ENCODE data around the gene PSME4. TPM values are rescaled to one million over a fixed set of nuclear protein-coding genes. Genes with fewer than 3 reads are reported as not detected.

Gene PSME4
- total and polyA plus RNA-seq, 10 of the 15 experiments (the other 5 are each of a cell fraction or from before 2014, with no cell fraction given), result 11.1 to 56.2 (median 32.1) TPM

DNA sequence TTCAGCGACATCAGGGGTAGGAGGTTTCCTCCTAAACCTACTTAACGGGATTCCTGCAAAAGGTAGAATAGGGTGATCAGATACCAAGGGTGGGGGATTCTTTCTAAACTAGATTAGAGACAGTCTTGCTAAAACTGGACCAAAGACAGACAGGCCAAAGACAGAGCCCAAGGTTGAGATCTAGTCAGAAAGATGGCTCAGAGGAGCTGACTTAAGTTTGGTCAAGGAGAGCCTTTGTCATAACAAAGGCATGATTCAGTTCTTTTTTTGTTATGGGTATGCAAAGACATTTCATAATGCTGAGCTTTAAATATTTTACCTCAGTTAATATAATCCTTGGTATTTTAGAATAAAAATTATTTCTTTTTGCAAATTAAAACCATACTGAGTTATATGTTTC, 93.2 kb downstream of the PSME4 start (continued):
- TF ChIP-seq MEF2A (IDR thresholded peaks at IDR 0.05; ENCODE audit: insufficient read depth, low read depth, low read length), result no peak
- TF ChIP-seq GABPA (IDR thresholded peaks at IDR 0.05; ENCODE audit: low read depth), result no peak
- TF ChIP-seq TCF12 (IDR thresholded peaks at IDR 0.05; ENCODE audit: low read depth, low read length), result no peak

DNA sequence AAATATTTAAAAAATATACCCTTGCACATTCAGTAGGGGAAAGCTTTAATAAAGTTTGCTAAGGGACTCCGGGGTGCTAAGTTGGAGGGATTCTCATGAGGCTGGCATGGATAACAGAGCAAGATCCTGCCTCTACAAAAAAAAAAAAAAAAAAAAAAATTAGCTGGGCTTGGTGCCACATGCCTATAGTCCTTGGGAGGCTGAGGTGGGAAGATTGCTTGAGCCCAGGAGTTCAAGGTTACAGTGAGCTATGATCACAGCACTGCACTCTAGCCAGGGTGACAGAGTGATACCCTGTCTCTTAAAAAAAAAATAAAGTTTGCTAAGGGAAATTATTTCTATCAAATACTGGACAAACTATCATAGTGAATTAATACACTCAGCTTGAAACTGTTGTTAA, 93.7 kb downstream of the PSME4 start:
- TF ChIP-seq SUZ12 (IDR thresholded peaks at IDR 0.05; ENCODE audit: unreplicated experiment), result no peak
- TF ChIP-seq JUNB (IDR thresholded peaks at IDR 0.05), result no peak
- no peak for TF ChIP-seq ZNF207 (IDR thresholded peaks at IDR 0.05; ENCODE audit: borderline replicate concordance)
- TF ChIP-seq KAT2A (conservative IDR thresholded peaks at IDR 0.05; ENCODE audit: control insufficient read depth, low read depth, low read length), result no peak
- no peak for TF ChIP-seq FOS (IDR thresholded peaks at IDR 0.05; ENCODE audit: borderline replicate concordance, extremely low read depth, insufficient read length)
- TF ChIP-seq CBFB (IDR thresholded peaks at IDR 0.05; ENCODE audit: low read depth), result no peak
- no peak for TF ChIP-seq EED (IDR thresholded peaks at IDR 0.05; ENCODE audit: low read depth)
- TF ChIP-seq MEF2B (IDR thresholded peaks at IDR 0.05; ENCODE audit: partially characterized antibody, poor library complexity, severe bottlenecking), result no peak
- TF ChIP-seq EP300 (IDR thresholded peaks at IDR 0.05; ENCODE audit: borderline replicate concordance in 1 of 2, control insufficient read depth in 1 of 2, low read depth in 2 of 2, low read length in 2 of 2), result no peak
- POLR2A ChIA-PET, result no interaction called here
- no peak overlapping the region for H3K4me3 ChIP-seq
- ATAC-seq (no peak), FAIRE-seq (no peak), DNase-seq (ENCODE audit: low read depth, low spot score) (no peak)
- H4K20me1 ChIP-seq (ENCODE audit: control insufficient read depth, insufficient read depth), result no peaks in the 10 kb centered on the region
- H3K9ac ChIP-seq (ENCODE audit: control insufficient read depth, insufficient read depth, low read length), result no peak overlapping the region
- no peak overlapping the region for H3K4me2 ChIP-seq (ENCODE audit: control insufficient read depth, insufficient read depth)
- RAD21 ChIA-PET (ENCODE audit: unreplicated experiment), result no interaction called here
- no peaks in the 10 kb centered on the region for H3K79me2 ChIP-seq (ENCODE audit: control insufficient read depth, insufficient read depth, low read length)
- H3K4me1 ChIP-seq (ENCODE audit: control insufficient read depth, insufficient read depth, low read length), result no peaks in the 10 kb centered on the region
- H3K27ac ChIP-seq (ENCODE audit: control insufficient read depth, insufficient read depth), result no peak overlapping the region
- in situ Hi-C loops (cut with MboI) (no loop called here), intact Hi-C loops (cut with micrococcal nuclease; ENCODE audit: unreplicated experiment) (no loop called here)
- H3K27me3 ChIP-seq (replicated peaks in 1 of 2; ENCODE audit: control insufficient read depth in 2 of 2, insufficient read depth in 2 of 2, low read length in 1 of 2), result no peaks in the 10 kb centered on the region
- SMC1A ChIA-PET (ENCODE audit: uncharacterized antibody, unreplicated experiment), result interaction anchor here (0.5 to 1.1 kb wide), 2 partner anchors 15 to 763 kb away, joined by 3 read pairs; no protein-coding TSS in a partner anchor
- 30% methylated on average over 1 of the region's 1 CpG for WGBS (ENCODE audit: insufficient coverage, insufficient replicate concordance, low lambda C conversion rate, missing lambda C conversion rate)
- no peak overlapping the region for H2AFZ ChIP-seq (ENCODE audit: control insufficient read depth, low read depth, low read length)
- peaks cover 2 to 16% of the 10 kb centered on the region in 2 experiments for H3K36me3 ChIP-seq (ENCODE audit: control insufficient read depth in 2 of 2, insufficient read depth in 2 of 2, low read length in 1 of 2)
- CTCF ChIA-PET, result no interaction called here
- no peaks in the 10 kb centered on the region for H3K9me3 ChIP-seq (replicated peaks; ENCODE audit: control insufficient read depth, insufficient read depth, low read length)
- no TSS peak for BruUV-seq (replicated peaks)

All from GM12878 (cell line).